Measurements from ENCODE around the gene RIOX2. TPM values are rescaled to one million over a fixed set of nuclear protein-coding genes. Genes with fewer than 3 reads are reported as not detected.

RIOX2 gene
- total and polyA plus RNA-seq, 2 of the 8 experiments (the other 6 are each of a cell fraction or from before 2014, with no cell fraction given), result 3.8 to 16.4 TPM

GRCh38 chr3:98003306-98003969 lies 31.2 kb upstream of the RIOX2 start:
- H3K14ac ChIP-seq (ENCODE audit: insufficient read length), result no peak overlapping the region
- CTCF ChIA-PET (ENCODE audit: partially characterized antibody), result interaction anchor here (0.7 kb wide), 1 partner anchor 48 kb away, joined by 4 read pairs; no protein-coding TSS in a partner anchor
- H3K36me3 ChIP-seq (ENCODE audit: control insufficient read depth in 2 of 4, insufficient read depth in 4 of 4, low read length in 3 of 4), result no peaks in the 10 kb centered on the region
- H3K56ac ChIP-seq (replicated peaks; ENCODE audit: insufficient read length, low read depth, low read length), result no peak overlapping the region
- H3K9ac ChIP-seq (replicated peaks in 1 of 4; ENCODE audit: extremely low read depth in 1 of 4, low read depth in 3 of 4, low read length in 3 of 4), result no peak overlapping the region
- no peak overlapping the region for H4K8ac ChIP-seq (ENCODE audit: extremely low read depth, insufficient read depth, low read length)
- H3K79me1 ChIP-seq (ENCODE audit: low read depth, low read length), result no peaks in the 10 kb centered on the region
- no peak overlapping the region for H2AK5ac ChIP-seq (ENCODE audit: low read depth, low read length)
- no peak overlapping the region for H3K27ac ChIP-seq (ENCODE audit: low read depth, low read length)
- no peaks in the 10 kb centered on the region for H3K4me1 ChIP-seq (replicated peaks in 1 of 4; ENCODE audit: control insufficient read depth in 3 of 4, insufficient read depth in 4 of 4, low read length in 3 of 4)
- H2BK20ac ChIP-seq (ENCODE audit: low read length), result no peak overlapping the region
- H3K27me3 ChIP-seq (replicated peaks in 1 of 4; ENCODE audit: control insufficient read depth in 3 of 4, extremely low read depth in 1 of 4, insufficient read depth in 3 of 4, low read length in 3 of 4), result peaks cover 0 to 2% (median 0%) of the 10 kb centered on the region in 4 experiments; a peak in 2 of 7 replicates
- POLR2A ChIA-PET (ENCODE audit: partially characterized antibody), result no interaction called here
- no peak overlapping the region for H3K4ac ChIP-seq (replicated peaks; ENCODE audit: insufficient read length, low read depth, low read length)
- FAIRE-seq (no peak), DNase-seq (ENCODE audit: low read depth in 1 of 2, low spot score in 2 of 2) (no peak)
- no peak overlapping the region for H2BK120ac ChIP-seq (replicated peaks; ENCODE audit: low read depth, low read length)
- no peak overlapping the region for H3K4me3 ChIP-seq (ENCODE audit: extremely low read depth in 1 of 4, insufficient read depth in 2 of 4, low read depth in 3 of 4, low read length in 4 of 4)
- H2BK5ac ChIP-seq (ENCODE audit: low read depth, low read length), result no peak overlapping the region
- no peak overlapping the region for H4K91ac ChIP-seq (replicated peaks; ENCODE audit: insufficient read length, low read length)
- H2AFZ ChIP-seq (ENCODE audit: low read length), result no peak overlapping the region
- no peak overlapping the region for H2BK15ac ChIP-seq (ENCODE audit: low read length)
- no peak overlapping the region for H3K4me2 ChIP-seq (ENCODE audit: insufficient read depth in 1 of 2, low read depth in 2 of 2, low read length in 2 of 2)
- H3K79me2 ChIP-seq (ENCODE audit: control insufficient read depth in 1 of 2, insufficient read depth in 2 of 2, low read length in 2 of 2), result no peaks in the 10 kb centered on the region
- H3K23me2 ChIP-seq (ENCODE audit: low read depth, low read length), result no peaks in the 10 kb centered on the region
- H3K23ac ChIP-seq (ENCODE audit: insufficient read length), result no peak overlapping the region
- no peaks in the 10 kb centered on the region for H3K9me3 ChIP-seq (ENCODE audit: insufficient read depth in 2 of 2, low read depth in 1 of 2, low read length in 1 of 2)
- H3K18ac ChIP-seq (ENCODE audit: extremely low read depth, low read length), result no peak overlapping the region
- H4K5ac ChIP-seq (ENCODE audit: insufficient read length, low read depth, low read length), result no peak overlapping the region
- H4K20me1 ChIP-seq (replicated peaks in 1 of 2; ENCODE audit: control insufficient read depth in 1 of 2, insufficient read depth in 2 of 2, low read length in 2 of 2), result no peaks in the 10 kb centered on the region
- WGBS, 2 experiments (ENCODE audit: extremely low coverage in 1 of 2, insufficient coverage in 1 of 2, insufficient read length in 1 of 2, insufficient replicate concordance in 2 of 2, low coverage in 1 of 2, low lambda C conversion rate in 2 of 2, missing lambda C conversion rate in 1 of 2), result 66% methylated on average over 2 of the region's 2 CpGs; no CpG with 5 or more reads in 1 of the 2 experiments
- no peak overlapping the region for H2BK12ac ChIP-seq (ENCODE audit: low read depth, low read length)
- TF ChIP-seq YY1 (IDR thresholded peaks at IDR 0.05; ENCODE audit: low read depth, low read length) (no peak), BCL11A (IDR thresholded peaks at IDR 0.05; ENCODE audit: low read depth in 2 of 2, low read length in 2 of 2) (no peak), GABPA (IDR thresholded peaks at IDR 0.05; ENCODE audit: borderline replicate concordance, insufficient read depth, low read length) (no peak), CBX5 (IDR thresholded peaks at IDR 0.05; ENCODE audit: low read depth, low read length) (no peak), TEAD4 (IDR thresholded peaks at IDR 0.05; ENCODE audit: low read depth, low read length) (no peak), SIN3A (conservative IDR thresholded peaks at IDR 0.05 in 1 of 2, IDR thresholded peaks at IDR 0.05 in 1 of 2; ENCODE audit: low read depth in 1 of 2, low read length in 2 of 2) (no peak), SIRT6 (IDR thresholded peaks at IDR 0.05; ENCODE audit: low read length) (no peak), RXRA (IDR thresholded peaks at IDR 0.05; ENCODE audit: insufficient read depth, low read depth, low read length) (no peak), TAF1 (IDR thresholded peaks at IDR 0.05; ENCODE audit: low read depth, low read length) (no peak), CEBPB (IDR thresholded peaks at IDR 0.05; ENCODE audit: low read depth, low read length) (no peak), HDAC6 (IDR thresholded peaks at IDR 0.05; ENCODE audit: low read depth, low read length) (no peak)
